ENCODE results near the gene PRR19.
A peak's percentile ranks its signal among the peaks of the same experiment; 100 is the strongest.

Gene PRR19

GRCh38 chr19:42315024-42315423 is 13.1 kb downstream of the PRR19 start:
- Mint-ChIP-seq H3K4me3 (no peak overlapping the region), H3K36me3 (ENCODE audit: low read depth) (no peaks in the 10 kb centered on the region), H3K27ac (no peak overlapping the region), H3K4me1 (ENCODE audit: low read depth) (peaks cover 12% of the 10 kb centered on the region), H3K9me3 (no peaks in the 10 kb centered on the region), H3K27me3 (peaks cover 45% of the 10 kb centered on the region)
- DNase-seq: no peak

- H3K27me3 Mint-ChIP-seq: peaks cover 37% of the 10 kb centered on the region
- H3K27ac Mint-ChIP-seq: no peak overlapping the region
- H3K36me3 Mint-ChIP-seq (ENCODE audit: low read depth): no peaks in the 10 kb centered on the region
- no peak for DNase-seq
- H3K4me1 Mint-ChIP-seq (ENCODE audit: low read depth): peaks cover 12% of the 10 kb centered on the region
- H3K9me3 Mint-ChIP-seq: no peaks in the 10 kb centered on the region
- no peak overlapping the region for H3K4me3 Mint-ChIP-seq
Measured at GRCh38 chr19:42316223-42317211, 14.6 kb downstream of the PRR19 start.

GRCh38 chr19:42317535-42317934 is 15.6 kb downstream of the PRR19 start:
- H3K27me3 Mint-ChIP-seq: peaks cover 33% of the 10 kb centered on the region
- H3K4me1 Mint-ChIP-seq (ENCODE audit: low read depth): peaks cover 11% of the 10 kb centered on the region
- no peak overlapping the region for H3K4me3 Mint-ChIP-seq
- H3K36me3 Mint-ChIP-seq (ENCODE audit: low read depth): no peaks in the 10 kb centered on the region
- no peak for DNase-seq
- H3K27ac Mint-ChIP-seq: no peak overlapping the region
- H3K9me3 Mint-ChIP-seq: no peaks in the 10 kb centered on the region

GRCh38 chr19:42322305-42322704 is 20.4 kb downstream of the PRR19 start:
- peaks cover 19% of the 10 kb centered on the region for H3K4me1 Mint-ChIP-seq (ENCODE audit: low read depth)
- no peak overlapping the region for H3K4me3 Mint-ChIP-seq
- H3K27me3 Mint-ChIP-seq: peaks cover 22% of the 10 kb centered on the region
- H3K9me3 Mint-ChIP-seq: no peaks in the 10 kb centered on the region
- no peak overlapping the region for H3K27ac Mint-ChIP-seq
- no peaks in the 10 kb centered on the region for H3K36me3 Mint-ChIP-seq (ENCODE audit: low read depth)
- DNase-seq: no peak

- Mint-ChIP-seq H3K27me3 (peaks cover 22% of the 10 kb centered on the region), H3K27ac (no peak overlapping the region), H3K36me3 (ENCODE audit: low read depth) (no peaks in the 10 kb centered on the region), H3K4me1 (ENCODE audit: low read depth) (peaks cover 19% of the 10 kb centered on the region), H3K9me3 (no peaks in the 10 kb centered on the region), H3K4me3 (peak overlapping the region; percentile 6)
- no peak for DNase-seq
Measured at GRCh38 chr19:42323473-42323851, 21.5 kb downstream of the PRR19 start.

- H3K36me3 Mint-ChIP-seq (ENCODE audit: low read depth): no peaks in the 10 kb centered on the region
- peaks cover 19% of the 10 kb centered on the region for H3K4me1 Mint-ChIP-seq (ENCODE audit: low read depth)
- H3K4me3 Mint-ChIP-seq: peak overlapping the region; percentile 84
- peaks cover 22% of the 10 kb centered on the region for H3K27me3 Mint-ChIP-seq
- peak; percentile 50 for DNase-seq
- H3K9me3 Mint-ChIP-seq: no peaks in the 10 kb centered on the region
- H3K27ac Mint-ChIP-seq: no peak overlapping the region
Measured at GRCh38 chr19:42323852-42324654, 22.1 kb downstream of the PRR19 start.

GRCh38 chr19:42324655-42325307 is 22.8 kb downstream of the PRR19 start:
- peaks cover 22% of the 10 kb centered on the region for H3K27me3 Mint-ChIP-seq
- H3K9me3 Mint-ChIP-seq: no peaks in the 10 kb centered on the region
- peaks cover 19% of the 10 kb centered on the region for H3K4me1 Mint-ChIP-seq (ENCODE audit: low read depth)
- peak overlapping the region; percentile 84 for H3K4me3 Mint-ChIP-seq
- peak overlapping the region; percentile 84 for H3K27ac Mint-ChIP-seq
- no peaks in the 10 kb centered on the region for H3K36me3 Mint-ChIP-seq (ENCODE audit: low read depth)
- DNase-seq: no peak

GRCh38 chr19:42325308-42325895 is 23.5 kb downstream of the PRR19 start, which contains the start of gene MEGF8:
Gene MEGF8, plus strand, starts transcription at chr19:42325635. Its CDS starts 609 bp downstream, at chr19:42326244.
- Mint-ChIP-seq H3K4me3 (peak within 1 kb of the TSS; percentile 84), H3K27ac (peak within 1 kb of the TSS; percentile 86), H3K27me3 (peaks cover 22% of the 10 kb centered on the region), H3K36me3 (ENCODE audit: low read depth) (no peaks in the 10 kb centered on the region), H3K4me1 (ENCODE audit: low read depth) (peaks cover 19% of the 10 kb centered on the region), H3K9me3 (no peaks in the 10 kb centered on the region)
- peak; percentile 98 for DNase-seq

GRCh38 chr19:42325896-42326771 is 24.2 kb downstream of the PRR19 start:
- DNase-seq: no peak
- Mint-ChIP-seq H3K27ac (peak overlapping the region; percentile 86), H3K4me3 (peak overlapping the region; percentile 84), H3K27me3 (peaks cover 22% of the 10 kb centered on the region), H3K36me3 (ENCODE audit: low read depth) (no peaks in the 10 kb centered on the region), H3K9me3 (no peaks in the 10 kb centered on the region), H3K4me1 (ENCODE audit: low read depth) (peaks cover 19% of the 10 kb centered on the region)

GRCh38 chr19:42326969-42327368 is 25.0 kb downstream of the PRR19 start:
- DNase-seq: no peak
- Mint-ChIP-seq H3K9me3 (no peaks in the 10 kb centered on the region), H3K27ac (no peak overlapping the region), H3K4me1 (ENCODE audit: low read depth) (peaks cover 19% of the 10 kb centered on the region), H3K36me3 (ENCODE audit: low read depth) (no peaks in the 10 kb centered on the region), H3K4me3 (peak overlapping the region; percentile 84), H3K27me3 (peaks cover 22% of the 10 kb centered on the region)

- Mint-ChIP-seq H3K27me3 (peaks cover 18% of the 10 kb centered on the region), H3K36me3 (ENCODE audit: low read depth) (no peaks in the 10 kb centered on the region), H3K27ac (no peak overlapping the region), H3K9me3 (no peaks in the 10 kb centered on the region), H3K4me1 (ENCODE audit: low read depth) (peaks cover 19% of the 10 kb centered on the region), H3K4me3 (no peak overlapping the region)
- DNase-seq: no peak
Measured at GRCh38 chr19:42327381-42327780, 25.4 kb downstream of the PRR19 start.

- Mint-ChIP-seq H3K27ac (no peak overlapping the region), H3K9me3 (no peaks in the 10 kb centered on the region), H3K4me3 (no peak overlapping the region), H3K27me3 (peaks cover 12% of the 10 kb centered on the region), H3K36me3 (ENCODE audit: low read depth) (no peaks in the 10 kb centered on the region), H3K4me1 (ENCODE audit: low read depth) (peaks cover 19% of the 10 kb centered on the region)
- no peak for DNase-seq
Measured at GRCh38 chr19:42328106-42328505, 26.2 kb downstream of the PRR19 start.

- Mint-ChIP-seq H3K27me3 (peaks cover 7% of the 10 kb centered on the region), H3K36me3 (ENCODE audit: low read depth) (no peaks in the 10 kb centered on the region), H3K4me3 (no peak overlapping the region), H3K27ac (no peak overlapping the region), H3K4me1 (ENCODE audit: low read depth) (peaks cover 16% of the 10 kb centered on the region), H3K9me3 (no peaks in the 10 kb centered on the region)
- DNase-seq: no peak
Measured at GRCh38 chr19:42328854-42329253, 26.9 kb downstream of the PRR19 start.

All from activated T-cell treated with anti-CD3 and anti-CD28 coated beads, Interleukin-2, amount 50 U/mL, for 24 hours (primary cell).